Lower leg skin (tissue), 4 donors: ENCODE data around the gene AMER2. TPM values are rescaled to one million over a fixed set of nuclear protein-coding genes. Genes with fewer than 3 reads are reported as not detected.

Experiments
- DNase-seq, 2 donors: peaks; one replicate each; pipeline ENCODE4 v3.0.0-alpha.2; 2019; ENCODE audit warnings: low spot score in 2 of 2
- H3K4me3 ChIP-seq: fragments of 200-600 bp; sonication (generic); 2 replicates; pipeline ENCODE4 v1.5.1; 2017; ENCODE audit warnings: mild to moderate bottlenecking, low read depth; ENCODE audit not compliant: poor library complexity, severe bottlenecking
- CTCF ChIP-seq, 3 donors: fragments of 450-650 bp; IDR thresholded peaks; one replicate each; pipeline ENCODE4 v1.5.1; 2016; ENCODE audit warnings: antibody characterized with exemption in 3 of 3, mild to moderate bottlenecking in 3 of 3, moderate library complexity in 2 of 3
- POLR2A ChIP-seq, 2 donors: fragments of 450-650 bp; IDR thresholded peaks; one replicate each; pipeline ENCODE4 v1.6.1; 2016 to 2017; ENCODE audit warnings: antibody characterized with exemption in 2 of 2, mild to moderate bottlenecking in 1 of 2, moderate library complexity in 1 of 2
- WGBS, 2 donors: methylation state at CpG; one replicate each; pipeline ENCODE4 v1.1.5; 2018; 5-methylcytosine and 5-hydroxymethylcytosine counted together
- intact Hi-C: fragments of 100-400 bp; cut with DNase I; formaldehyde crosslinking; loops from one replicate; pipeline ENCODE4 v1.15.0; 2023; ENCODE audit warnings: low total_unique reads
- total RNA-seq, 4 donors: library from RNA; depleted of rRNA; stranded (reverse); fragments of >200 nt; gene quantifications; one replicate each; pipeline ENCODE4 v1.1.0, GENCODE V29; 2016

The AMER2 gene
- total RNA-seq, 4 donors from 2014 or later, result 0.08 to 0.20 (median 0.13) TPM; not detected in 1

GRCh38 chr13:25180775-25181537 lies 8.9 kb upstream of the AMER2 start:
- no peak for TF ChIP-seq CTCF (IDR thresholded peaks at IDR 0.05)
- no peak for TF ChIP-seq POLR2A (IDR thresholded peaks at IDR 0.05)
- no peak overlapping the region for H3K4me3 ChIP-seq
- intact Hi-C loops, result no loop called here
- 40 to 56% methylated on average over 3 of the region's 3 CpGs for WGBS, 2 donors
- DNase-seq, result peak in 1 of 2 donors; percentile 20

GRCh38 chr13:25179832-25180774 lies 8.0 kb upstream of the AMER2 start:
- TF ChIP-seq CTCF (IDR thresholded peaks at IDR 0.05) (no peak), POLR2A (IDR thresholded peaks at IDR 0.05) (no peak)
- 52 to 64% methylated on average over 18 of the region's 18 CpGs for WGBS, 2 donors
- H3K4me3 ChIP-seq, result no peak overlapping the region
- DNase-seq, result peak in 1 of 2 donors; percentile 6
- intact Hi-C loops, result no loop called here

- 90 to 91% methylated on average over 3 of the region's 3 CpGs for WGBS, 2 donors
- no peak overlapping the region for H3K4me3 ChIP-seq
- intact Hi-C loops, result no loop called here
- no peak for TF ChIP-seq POLR2A (IDR thresholded peaks at IDR 0.05)
- no peak for TF ChIP-seq CTCF (IDR thresholded peaks at IDR 0.05)
- DNase-seq, result no peak
Observed at GRCh38 chr13:25179011-25179410, 6.9 kb upstream of the AMER2 start.

GRCh38 chr13:25178070-25178469 lies 6.0 kb upstream of the AMER2 start:
- TF ChIP-seq POLR2A (IDR thresholded peaks at IDR 0.05) (no peak), CTCF (IDR thresholded peaks at IDR 0.05) (no peak)
- WGBS, 2 donors, result 73% methylated on average over 3 of the region's 3 CpGs
- intact Hi-C loops, result no loop called here
- no peak overlapping the region for H3K4me3 ChIP-seq
- DNase-seq, result no peak

- no peak overlapping the region for H3K4me3 ChIP-seq
- WGBS, 2 donors, result 85 to 90% methylated on average over 5 of the region's 5 CpGs
- no peak for DNase-seq
- intact Hi-C loops, result no loop called here
- no peak for TF ChIP-seq POLR2A (IDR thresholded peaks at IDR 0.05)
- no peak for TF ChIP-seq CTCF (IDR thresholded peaks at IDR 0.05)
Observed at GRCh38 chr13:25177636-25178035, 5.5 kb upstream of the AMER2 start.
